Measurements from ENCODE around the gene GSK3B.
A peak's percentile ranks its signal among the peaks of the same experiment; 100 is the strongest.

The GSK3B gene

GRCh38 chr3:119945291-119945690 lies 149.0 kb downstream of the GSK3B start:
- no peak for DNase-seq (ENCODE audit: extremely low read depth in 1 of 2, low read depth in 1 of 2)

GRCh38 chr3:119944091-119944490 lies 150.2 kb downstream of the GSK3B start:
- no peak for DNase-seq (ENCODE audit: extremely low read depth in 1 of 2, low read depth in 1 of 2)

GRCh38 chr3:119939077-119939476 lies 155.2 kb downstream of the GSK3B start:
- no peak for DNase-seq (ENCODE audit: extremely low read depth in 1 of 2, low read depth in 1 of 2)

GRCh38 chr3:119937229-119937628 lies 157.0 kb downstream of the GSK3B start:
- DNase-seq (ENCODE audit: extremely low read depth in 1 of 2, low read depth in 1 of 2) = peak in 1 of 2 donors; percentile 3

GRCh38 chr3:119934249-119934648 lies 160.0 kb downstream of the GSK3B start:
- no peak for DNase-seq (ENCODE audit: extremely low read depth in 1 of 2, low read depth in 1 of 2)

- DNase-seq (ENCODE audit: extremely low read depth in 1 of 2, low read depth in 1 of 2) = no peak
Measured at GRCh38 chr3:119933207-119933606, 161.0 kb downstream of the GSK3B start.

- DNase-seq (ENCODE audit: extremely low read depth in 1 of 2, low read depth in 1 of 2) = no peak
Measured at GRCh38 chr3:119930286-119930685, 164.0 kb downstream of the GSK3B start.

GRCh38 chr3:119927190-119927589 lies 167.1 kb downstream of the GSK3B start:
- no peak for DNase-seq (ENCODE audit: extremely low read depth in 1 of 2, low read depth in 1 of 2)

GRCh38 chr3:119924111-119925094 lies 169.8 kb downstream of the GSK3B start:
- DNase-seq (ENCODE audit: extremely low read depth in 1 of 2, low read depth in 1 of 2) = no peak

- no peak for DNase-seq (ENCODE audit: extremely low read depth in 1 of 2, low read depth in 1 of 2)
Measured at GRCh38 chr3:119918992-119919933, 175.0 kb downstream of the GSK3B start.

GRCh38 chr3:119913021-119913420 lies 181.2 kb downstream of the GSK3B start:
- no peak for DNase-seq (ENCODE audit: extremely low read depth in 1 of 2, low read depth in 1 of 2)

GRCh38 chr3:119912220-119912619 lies 182.0 kb downstream of the GSK3B start:
- no peak for DNase-seq (ENCODE audit: extremely low read depth in 1 of 2, low read depth in 1 of 2)

- no peak for DNase-seq (ENCODE audit: extremely low read depth in 1 of 2, low read depth in 1 of 2)
Measured at GRCh38 chr3:119911748-119912147, 182.5 kb downstream of the GSK3B start.

- DNase-seq (ENCODE audit: extremely low read depth in 1 of 2, low read depth in 1 of 2) = no peak
Measured at GRCh38 chr3:119902061-119902460, 192.2 kb downstream of the GSK3B start.

- no peak for DNase-seq (ENCODE audit: extremely low read depth in 1 of 2, low read depth in 1 of 2)
Measured at GRCh38 chr3:119901148-119901547, 193.1 kb downstream of the GSK3B start.

- DNase-seq (ENCODE audit: extremely low read depth in 1 of 2, low read depth in 1 of 2) = no peak
Measured at GRCh38 chr3:119899192-119899511, 195.1 kb downstream of the GSK3B start.

- DNase-seq (ENCODE audit: extremely low read depth in 1 of 2, low read depth in 1 of 2) = no peak
Measured at GRCh38 chr3:119898478-119899191, 195.6 kb downstream of the GSK3B start.

- DNase-seq (ENCODE audit: extremely low read depth in 1 of 2, low read depth in 1 of 2) = no peak
Measured at GRCh38 chr3:119894195-119894594, 200.1 kb downstream of the GSK3B start.

GRCh38 chr3:119893769-119894168 lies 200.5 kb downstream of the GSK3B start:
- DNase-seq (ENCODE audit: extremely low read depth in 1 of 2, low read depth in 1 of 2) = no peak

- DNase-seq (ENCODE audit: extremely low read depth in 1 of 2, low read depth in 1 of 2) = peak in 1 of 2 donors; percentile 3
Measured at GRCh38 chr3:119891944-119892721, 202.1 kb downstream of the GSK3B start.

All from activated CD8-positive, alpha-beta memory T cell treated with anti-CD3 and anti-CD28 coated beads for 1 hour (primary cell).